T-helper 2 cell treated with Interferon-gamma antibody and Interleukin-4, amounts not matched to agents 100 ng/mL and 5 ng/mL, for 36 hours (primary cell): ENCODE data around the gene MRPL1. TPM values are rescaled to one million over a fixed set of nuclear protein-coding genes. Genes with fewer than 3 reads are reported as not detected.
"Not testable (repeated sequence)": the region's sequence is repeated elsewhere in the genome, so short reads cannot be mapped to it uniquely, and the experiment has no call there.

Experiments
- intact Hi-C: fragments of 100-400 bp; cut with micrococcal nuclease; formaldehyde crosslinking; loops from one replicate; pipeline ENCODE4 v1.15.1; 2023
- total RNA-seq: library from RNA; stranded (reverse); gene quantifications from 2 replicates; pipeline ENCODE4 v1.2.3, GENCODE V29; 2022

MRPL1 gene
- total RNA-seq, 1 donor from 2014 or later: 49.9 TPM

DNA sequence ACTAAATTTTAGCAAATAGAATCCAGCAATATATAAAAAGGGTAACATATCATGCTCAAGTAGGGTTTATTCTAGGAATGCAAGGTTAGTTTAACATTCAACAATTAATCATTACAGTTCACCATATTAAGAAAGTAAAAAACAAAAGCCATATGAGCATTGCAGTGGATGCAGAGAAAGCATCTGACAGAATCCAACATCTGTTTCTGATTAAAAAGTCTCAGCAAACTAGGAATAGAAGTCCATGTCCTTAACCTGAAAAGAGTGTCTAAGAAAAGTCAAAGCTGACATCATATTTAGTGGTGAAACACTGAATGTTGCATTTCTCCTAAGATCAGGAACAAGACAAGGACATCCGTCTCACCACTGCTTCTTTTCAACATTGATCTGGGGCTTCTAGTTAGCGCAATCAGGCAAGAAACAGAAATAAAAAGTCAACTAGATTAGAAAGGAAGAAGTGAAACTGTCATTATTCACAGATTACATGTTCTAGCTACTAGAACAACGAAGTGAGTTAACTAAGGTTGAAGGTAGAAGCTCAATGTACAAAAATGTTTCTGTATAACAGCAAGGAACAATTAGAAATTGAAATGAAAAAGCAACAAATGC, 49.3 kb downstream of the MRPL1 start:
- intact Hi-C loops: no loop called here

- intact Hi-C loops: no loop called here
Measured at GRCh38 chr4:77913348-77913747, 50.7 kb downstream of the MRPL1 start.

DNA sequence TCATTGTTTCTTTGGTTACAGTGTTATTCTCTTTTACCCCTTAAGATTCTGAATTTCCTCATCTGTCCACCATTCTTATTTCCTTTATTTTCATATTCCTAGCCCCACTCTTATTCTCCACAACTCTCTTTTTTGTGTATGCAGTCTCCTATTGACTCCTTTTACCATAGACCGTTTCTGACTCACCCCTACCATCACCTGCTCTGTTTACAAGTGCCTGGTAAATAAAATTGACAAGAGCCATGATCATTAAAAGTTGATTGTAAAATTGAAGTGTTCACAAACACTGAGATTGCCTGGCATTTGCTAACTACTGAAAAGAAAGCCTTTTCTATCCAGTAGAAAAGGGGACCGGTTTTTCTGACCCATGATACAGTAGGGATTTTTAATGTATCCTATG, 54.4 kb downstream of the MRPL1 start:
- intact Hi-C loops: no loop called here

DNA sequence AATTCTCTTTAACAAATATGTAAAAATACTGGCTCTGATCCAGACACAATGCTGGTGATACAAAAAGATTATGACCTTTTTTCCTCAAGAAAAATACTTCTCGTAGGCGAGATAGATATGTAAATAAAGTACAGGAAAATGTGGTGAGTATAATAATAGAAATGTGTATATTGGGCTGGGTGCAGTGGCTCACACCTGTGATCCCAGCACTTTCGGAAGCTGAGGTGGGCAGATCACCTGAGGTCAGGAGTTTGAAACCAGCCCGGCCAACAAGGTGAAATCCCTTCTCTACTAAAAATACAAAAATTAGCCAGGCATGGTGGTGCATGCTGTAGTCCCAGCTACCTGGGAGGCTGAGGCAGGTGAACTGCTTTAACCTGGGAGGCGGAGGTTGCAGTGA, 55.0 kb downstream of the MRPL1 start:
- intact Hi-C loops: no loop called here

- intact Hi-C loops: no loop called here
Measured at GRCh38 chr4:77920371-77920770, 57.7 kb downstream of the MRPL1 start.

- intact Hi-C loops: no loop called here
Measured at GRCh38 chr4:77921701-77922100, 59.1 kb downstream of the MRPL1 start.

GRCh38 chr4:77922158-77923094, 59.8 kb downstream of the MRPL1 start:
- intact Hi-C loops: no loop called here

GRCh38 chr4:77927991-77928925, 65.6 kb downstream of the MRPL1 start:
- intact Hi-C loops: no loop called here

DNA sequence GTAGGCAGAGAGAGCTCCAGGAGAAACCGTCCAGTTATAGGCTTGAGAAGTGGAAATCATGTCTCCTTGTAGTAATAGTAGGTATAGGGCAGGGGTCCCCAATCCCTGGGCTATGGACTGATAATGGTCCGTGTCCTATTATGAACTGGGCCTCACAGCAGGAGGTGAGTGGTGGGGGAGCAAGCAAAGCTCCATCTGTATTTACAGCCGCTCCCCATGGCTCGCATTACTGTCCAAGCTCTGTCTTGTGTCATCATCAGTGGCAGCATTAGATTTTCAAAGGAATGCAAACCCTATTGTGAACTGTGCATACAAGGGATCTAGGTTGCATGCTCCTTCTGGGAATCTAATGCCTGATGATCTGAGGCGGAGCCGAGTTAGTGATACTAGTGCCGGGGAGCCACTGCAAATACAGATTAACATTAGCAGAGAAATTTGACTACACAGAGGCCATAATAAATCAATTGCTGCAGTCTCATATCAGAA, 67.6 kb downstream of the MRPL1 start:
- intact Hi-C loops: no loop called here

GRCh38 chr4:77930876-77931275, 68.2 kb downstream of the MRPL1 start:
- intact Hi-C loops: no loop called here

DNA sequence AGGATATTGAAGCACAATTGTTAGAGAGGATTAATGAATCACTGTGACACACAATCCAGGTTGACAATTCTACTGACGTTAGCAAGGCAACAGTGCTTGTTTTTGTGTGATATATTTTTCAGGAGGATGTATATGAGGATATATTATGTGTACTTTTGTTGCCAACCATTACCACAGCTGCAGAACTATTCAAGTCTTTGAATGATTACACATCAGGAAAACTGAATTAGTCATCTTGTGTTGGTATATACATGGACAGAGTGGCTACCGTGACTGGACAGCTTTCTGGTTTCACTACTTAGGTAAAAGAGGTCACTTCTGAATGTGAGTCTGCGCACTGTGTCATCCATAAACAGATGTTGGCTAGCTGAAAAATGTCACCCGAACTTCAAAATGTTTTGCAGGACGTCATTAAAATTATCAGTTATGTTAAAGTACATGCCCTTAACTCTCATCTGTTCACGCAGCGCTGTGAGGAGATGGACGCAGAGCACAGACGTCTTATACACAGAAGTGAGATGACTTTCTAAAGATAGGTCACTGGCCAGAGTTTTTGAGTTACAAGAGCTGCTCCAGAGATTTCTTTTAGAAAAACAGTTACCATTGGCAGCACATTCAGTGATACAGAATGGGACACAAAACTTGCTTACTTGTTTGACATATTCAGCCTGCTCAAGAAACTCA, 69.0 kb downstream of the MRPL1 start:
- intact Hi-C loops: no loop called here

DNA sequence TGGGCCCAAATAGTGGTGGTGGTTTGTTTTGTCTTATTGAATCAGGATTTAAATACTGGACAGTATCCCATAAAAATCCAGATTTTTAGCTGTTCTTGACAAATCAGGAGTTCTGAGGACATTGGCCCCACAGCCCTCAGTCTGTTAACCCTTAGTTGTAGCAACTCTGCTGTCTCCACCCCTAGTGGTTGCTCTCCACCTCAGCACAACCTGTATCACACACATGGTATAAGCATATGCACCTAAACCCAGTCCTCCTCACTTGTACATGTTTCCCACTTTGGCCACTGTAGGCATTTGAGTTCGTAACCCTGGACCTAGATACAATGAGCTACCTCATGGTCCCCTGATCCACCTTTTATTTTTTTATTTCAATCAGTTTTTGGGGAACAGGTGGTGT, 75.9 kb downstream of the MRPL1 start:
- intact Hi-C loops: no loop called here

DNA sequence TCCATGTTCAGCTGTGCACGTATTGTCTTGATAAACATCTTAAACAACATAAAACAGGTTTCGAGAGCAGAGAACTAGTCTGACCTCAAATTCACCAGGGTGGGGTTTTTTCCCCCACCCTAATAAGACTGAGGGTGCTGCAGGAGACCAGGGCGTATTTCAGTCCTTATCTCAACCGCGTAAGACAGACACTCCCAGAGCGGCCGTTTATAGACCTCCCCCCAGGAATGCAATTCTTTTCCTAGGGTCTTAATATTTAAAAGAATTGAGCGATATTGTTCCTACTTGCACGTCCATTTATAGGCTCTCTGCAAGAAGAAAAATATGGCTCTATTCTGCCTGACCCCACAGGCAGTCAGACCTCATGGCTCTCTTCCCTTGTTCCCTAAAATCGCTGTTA, 83.3 kb downstream of the MRPL1 start:
- intact Hi-C loops: not testable (repeated sequence)

GRCh38 chr4:77950203-77950602, 87.6 kb downstream of the MRPL1 start:
- intact Hi-C loops: no loop called here

DNA sequence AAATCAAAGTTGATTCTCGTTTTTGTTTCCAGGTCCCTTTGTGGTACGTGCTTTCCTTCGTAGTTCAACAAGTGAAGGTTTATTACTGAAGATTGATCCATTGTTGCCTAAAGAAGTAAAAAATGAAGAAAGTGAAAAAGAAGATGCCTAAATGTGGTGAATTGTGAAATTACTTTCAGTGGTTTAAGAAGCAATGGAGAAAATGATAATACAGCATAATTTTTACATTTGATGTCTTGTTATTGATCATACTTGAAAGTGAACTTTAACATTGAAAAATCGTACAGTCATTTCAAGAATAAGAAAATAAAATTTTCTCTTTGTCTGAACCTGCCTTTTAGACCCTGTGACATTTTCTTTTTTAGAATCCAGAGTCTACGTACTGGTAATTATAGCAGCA, 89.8 kb downstream of the MRPL1 start:
- intact Hi-C loops: no loop called here

DNA sequence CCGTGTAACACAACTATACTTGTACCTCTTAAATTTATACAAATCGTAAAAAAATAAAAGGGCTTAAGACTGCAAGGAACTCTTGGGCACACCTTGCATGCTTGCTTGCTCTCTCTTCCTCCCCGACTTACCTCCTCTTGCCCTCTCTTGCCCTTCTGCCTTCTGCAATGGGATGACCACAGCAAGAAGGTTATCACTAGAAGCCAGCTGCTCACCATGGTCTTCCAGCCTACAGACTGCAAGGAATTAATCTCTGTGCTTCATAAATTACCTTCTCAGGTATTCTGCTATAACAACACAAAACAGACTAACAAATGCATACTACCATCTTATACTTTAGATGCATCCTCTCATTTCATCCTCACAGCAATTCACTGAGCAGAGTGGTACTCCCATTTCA, 92.1 kb downstream of the MRPL1 start:
- intact Hi-C loops: no loop called here

DNA sequence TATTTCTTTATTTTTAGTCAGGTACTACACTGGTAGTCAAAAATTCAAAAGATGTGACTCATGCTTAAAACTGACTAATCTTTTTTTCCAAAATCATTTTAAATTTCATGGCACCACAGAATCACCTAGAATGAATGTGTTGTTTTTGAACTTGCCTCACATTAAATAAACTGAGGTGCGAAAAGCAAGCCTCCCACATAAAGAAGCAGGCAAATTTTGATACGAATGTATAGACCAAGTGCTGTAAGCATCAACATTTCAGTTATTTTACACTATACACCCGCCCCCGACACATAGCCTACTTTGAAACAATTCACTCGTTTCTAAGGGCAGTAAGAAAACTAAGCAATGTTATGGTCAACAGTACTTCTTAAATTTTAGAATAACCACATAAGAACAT, 94.3 kb downstream of the MRPL1 start:
- intact Hi-C loops: no loop called here

DNA sequence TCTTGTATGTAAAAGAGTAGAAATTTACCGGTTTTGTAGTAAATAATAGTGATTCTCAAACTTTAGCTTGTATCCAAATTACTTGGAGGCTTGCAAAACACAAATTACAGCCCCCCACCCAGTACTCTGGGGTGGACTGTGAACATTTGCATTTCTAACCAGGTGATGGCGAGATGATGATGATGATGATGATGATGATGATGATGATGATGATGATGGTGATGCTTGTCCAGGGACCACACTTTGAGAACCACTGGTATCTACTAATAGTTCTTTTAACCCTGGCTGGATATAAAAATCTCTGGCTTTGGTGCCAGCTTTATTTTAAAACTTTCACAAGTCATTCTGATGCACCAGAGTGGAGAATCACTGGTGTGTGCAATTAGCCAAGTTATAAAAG, 96.3 kb downstream of the MRPL1 start:
- intact Hi-C loops: loop anchor here (1.0 to 2.0 kb wide), 2 partner anchors 558 to 905 kb away; no protein-coding TSS in a partner anchor

GRCh38 chr4:77959566-77960338, 97.1 kb downstream of the MRPL1 start:
- intact Hi-C loops: loop anchor here (1.0 to 2.0 kb wide), 2 partner anchors 557 to 905 kb away; no protein-coding TSS in a partner anchor

DNA sequence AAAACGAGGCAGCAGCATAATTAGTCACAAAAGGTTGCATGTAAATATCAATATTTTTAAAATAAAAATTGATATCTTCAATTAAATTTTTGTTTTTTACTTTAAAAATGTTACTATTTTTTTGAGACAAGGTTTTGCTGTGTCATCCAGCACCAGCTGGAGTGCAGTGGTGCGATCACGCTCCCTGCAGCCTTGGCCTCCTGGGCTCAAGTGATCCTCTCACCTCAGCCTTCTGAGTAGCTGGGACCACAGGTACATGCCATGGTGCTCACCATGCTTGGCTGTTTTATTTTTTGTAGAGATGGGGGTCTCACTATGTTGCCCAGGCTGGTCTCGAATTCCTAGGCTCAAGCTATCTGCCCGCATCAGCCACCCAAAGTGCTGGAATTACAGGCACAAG, 97.7 kb downstream of the MRPL1 start:
- intact Hi-C loops: no loop called here
